ENCODE results near the gene CTNNA2. TPM values are rescaled to one million over a fixed set of nuclear protein-coding genes. Genes with fewer than 3 reads are reported as not detected.
"Not testable (repeated sequence)": the region's sequence is repeated elsewhere in the genome, so short reads cannot be mapped to it uniquely, and the experiment has no call there.

The CTNNA2 gene
- total RNA-seq, 1 donor from 2014 or later = not detected

GRCh38 chr2:80074321-80075070 is 561.6 kb downstream of the CTNNA2 start:
- intact Hi-C loops (cut with DNase I) = loop anchor here (5.0 to 10.0 kb wide), 3 partner anchors 163 to 423 kb away; no protein-coding TSS in a partner anchor
- DNase-seq (ENCODE audit: missing footprints) (no peak), ATAC-seq (no peak)

- no peak for ATAC-seq
- no peak for DNase-seq (ENCODE audit: missing footprints)
- intact Hi-C loops (cut with DNase I) = loop anchor here (10.0 kb wide), 1 partner anchor 239 kb away; no protein-coding TSS in a partner anchor
These were observed 562.9 kb downstream of the CTNNA2 start for GRCh38 chr2:80075719-80076118.

GRCh38 chr2:80078290-80079036 is 565.6 kb downstream of the CTNNA2 start:
- intact Hi-C loops (cut with DNase I) = loop anchor here (10.0 kb wide), 1 partner anchor 236 kb away; no protein-coding TSS in a partner anchor
- ATAC-seq (no peak), DNase-seq (ENCODE audit: missing footprints) (no peak)

GRCh38 chr2:80080957-80081356 is 568.1 kb downstream of the CTNNA2 start:
- intact Hi-C loops (cut with DNase I) = no loop called here

GRCh38 chr2:80086831-80087230 is 574.0 kb downstream of the CTNNA2 start:
- ATAC-seq (no peak), DNase-seq (ENCODE audit: missing footprints) (no peak)
- intact Hi-C loops (cut with DNase I) = no loop called here

More at GRCh38 chr2:80080957-80081356, 568.1 kb downstream of the CTNNA2 start:
- DNase-seq (ENCODE audit: missing footprints) = no peak
- no peak for ATAC-seq

- DNase-seq (ENCODE audit: missing footprints) = no peak
- intact Hi-C loops (cut with DNase I) = no loop called here
- ATAC-seq = no peak
These were observed 578.4 kb downstream of the CTNNA2 start for GRCh38 chr2:80091237-80091636.

GRCh38 chr2:80092474-80092873 is 579.6 kb downstream of the CTNNA2 start:
- DNase-seq (ENCODE audit: missing footprints) (no peak), ATAC-seq (no peak)
- intact Hi-C loops (cut with DNase I) = no loop called here

- DNase-seq (ENCODE audit: missing footprints); ATAC-seq; intact Hi-C loops (cut with DNase I): not testable (repeated sequence)
These were observed 585.7 kb downstream of the CTNNA2 start for GRCh38 chr2:80098503-80098902.

GRCh38 chr2:80102026-80102425 is 589.2 kb downstream of the CTNNA2 start:
- DNase-seq (ENCODE audit: missing footprints) (no peak), ATAC-seq (no peak)
- intact Hi-C loops (cut with DNase I) = no loop called here

- no peak for DNase-seq (ENCODE audit: missing footprints)
- ATAC-seq = no peak
- intact Hi-C loops (cut with DNase I) = no loop called here
These were observed 592.3 kb downstream of the CTNNA2 start for GRCh38 chr2:80105015-80105640.

GRCh38 chr2:80111185-80111584 is 598.3 kb downstream of the CTNNA2 start:
- no peak for ATAC-seq
- intact Hi-C loops (cut with DNase I) = no loop called here
- no peak for DNase-seq (ENCODE audit: missing footprints)

GRCh38 chr2:80112790-80113189 is 599.9 kb downstream of the CTNNA2 start:
- DNase-seq (ENCODE audit: missing footprints) (no peak), ATAC-seq (no peak)
- intact Hi-C loops (cut with DNase I) = no loop called here

GRCh38 chr2:80113399-80113798 is 600.5 kb downstream of the CTNNA2 start:
- ATAC-seq = no peak
- DNase-seq (ENCODE audit: missing footprints) = no peak
- intact Hi-C loops (cut with DNase I) = no loop called here

GRCh38 chr2:80114812-80115211 is 602.0 kb downstream of the CTNNA2 start:
- ATAC-seq = no peak
- no peak for DNase-seq (ENCODE audit: missing footprints)
- intact Hi-C loops (cut with DNase I) = no loop called here

- ATAC-seq = no peak
- no peak for DNase-seq (ENCODE audit: missing footprints)
- intact Hi-C loops (cut with DNase I) = no loop called here
These were observed 604.5 kb downstream of the CTNNA2 start for GRCh38 chr2:80117401-80117800.

- DNase-seq (ENCODE audit: missing footprints) (no peak), ATAC-seq (no peak)
- intact Hi-C loops (cut with DNase I) = no loop called here
These were observed 608.0 kb downstream of the CTNNA2 start for GRCh38 chr2:80120866-80121265.

GRCh38 chr2:80122675-80123074 is 609.8 kb downstream of the CTNNA2 start:
- no peak for ATAC-seq
- no peak for DNase-seq (ENCODE audit: missing footprints)
- intact Hi-C loops (cut with DNase I) = no loop called here

- intact Hi-C loops (cut with DNase I) = no loop called here
- no peak for ATAC-seq
These were observed 613.8 kb downstream of the CTNNA2 start for GRCh38 chr2:80126596-80127189.

GRCh38 chr2:80128080-80128479 is 615.2 kb downstream of the CTNNA2 start:
- DNase-seq (ENCODE audit: missing footprints) = no peak
- intact Hi-C loops (cut with DNase I) = no loop called here
- ATAC-seq = no peak

More at GRCh38 chr2:80126596-80127189, 613.8 kb downstream of the CTNNA2 start:
- DNase-seq (ENCODE audit: missing footprints) = no peak
